HepG2 (cell line): ENCODE results near the gene HBM. TPM values are rescaled to one million over a fixed set of nuclear protein-coding genes. Genes with fewer than 3 reads are reported as not detected.

Experiments
- CTCF ChIP-seq: sonication (generic); formaldehyde crosslinking; IDR thresholded peaks from 2 replicates; pipeline ENCODE4 v1.5.0; 2020; ENCODE audit warnings: mild to moderate bottlenecking, missing genetic modification reagents, moderate library complexity
- MLLT10 ChIP-seq: sonication (generic); formaldehyde crosslinking; IDR thresholded peaks from 2 replicates; pipeline ENCODE4 v1.4.0; 2020; ENCODE audit warnings: missing genetic modification reagents
- RAD21 ChIP-seq: fragments of 450-650 bp; formaldehyde crosslinking; IDR thresholded peaks from 2 replicates; pipeline ENCODE4 v1.5.0; 2020; ENCODE audit warnings: mild to moderate bottlenecking
- RNF219 ChIP-seq: sonication (generic); formaldehyde crosslinking; IDR thresholded peaks from 2 replicates; pipeline ENCODE4 v1.5.0; 2020; ENCODE audit warnings: mild to moderate bottlenecking, missing genetic modification reagents
- SCMH1 ChIP-seq: sonication (generic); formaldehyde crosslinking; IDR thresholded peaks from 2 replicates; pipeline ENCODE4 v1.9.0; 2021; ENCODE audit warnings: missing genetic modification reagents, mild to moderate bottlenecking, borderline replicate concordance
- TEAD3 ChIP-seq: optimal IDR thresholded peaks from 2 replicates; pipeline ENCODE3; 2016; ENCODE audit warnings: borderline replicate concordance
- YEATS2 ChIP-seq: sonication (generic); formaldehyde crosslinking; IDR thresholded peaks from 2 replicates; pipeline ENCODE4 v1.4.0; 2020; ENCODE audit warnings: missing genetic modification reagents, borderline replicate concordance
- ZBTB33 ChIP-seq: sonication (generic); formaldehyde crosslinking; IDR thresholded peaks from 2 replicates; pipeline ENCODE4 v1.4.0; 2020; ENCODE audit warnings: missing genetic modification reagents
- ZMYM4 ChIP-seq: sonication (generic); formaldehyde crosslinking; IDR thresholded peaks from 2 replicates; pipeline ENCODE4 v1.8.1; 2023; ENCODE audit warnings: mild to moderate bottlenecking, missing genetic modification reagents
- ZNF574 ChIP-seq: sonication (generic); formaldehyde crosslinking; IDR thresholded peaks from 2 replicates; pipeline ENCODE4 v1.4.0; 2020; ENCODE audit warnings: missing genetic modification reagents
- ZNF776 ChIP-seq: sonication (generic); formaldehyde crosslinking; IDR thresholded peaks from 2 replicates; pipeline ENCODE4 v1.4.0; 2020; ENCODE audit warnings: mild to moderate bottlenecking, missing genetic modification reagents
- ZNF777 ChIP-seq: sonication (generic); formaldehyde crosslinking; IDR thresholded peaks from 2 replicates; pipeline ENCODE4 v1.4.0; 2020; ENCODE audit warnings: missing genetic modification reagents
- ZSCAN25 ChIP-seq: sonication (generic); formaldehyde crosslinking; IDR thresholded peaks from 2 replicates; pipeline ENCODE4 v1.8.0; 2022; ENCODE audit warnings: mild to moderate bottlenecking, missing genetic modification reagents
- polyA plus RNA-seq, 8 experiments: library from polyadenylated mRNA; depleted of rRNA in 3 of 8; stranded (reverse) in 7 of 8; unstranded in 1 of 8; fragments of >200 nt; fragmentation: Illumina TruSeq in 4 of 8; extraction: Trizol in 4 of 8; gene quantifications; 2 replicates each; pipeline versions ENCODE4 v1.2.1 to v1.2.3, GENCODE V29; 2011 to 2016; ENCODE audit warnings: low read depth in 4 of 8, missing spikeins in 1 of 8, mixed read lengths in 1 of 8; ENCODE audit not compliant: insufficient read depth in 1 of 8
- total RNA-seq, 5 experiments: library from RNA; depleted of rRNA; stranded (reverse); fragments of >200 nt; fragmentation: Illumina TruSeq; extraction: Trizol; gene quantifications; 2 replicates each; pipeline ENCODE4 v1.2.3, GENCODE V29; 2016; ENCODE audit warnings: low read depth in 1 of 5

HBM gene
- total and polyA plus RNA-seq, 2 of the 13 experiments (the other 11 are each of a cell fraction or from before 2014, with no cell fraction given) = not detected

- TF ChIP-seq RNF219 (CRISPR knock-in tag) (no peak), ZMYM4 (CRISPR knock-in tag) (0 out of 2 replicates have a peak, but pooled peaks have one; percentile 29), RAD21 (peak; percentile 85), MLLT10 (no peak), ZNF777 (CRISPR knock-in tag) (peak; percentile 82; the same call in 1 of the 2 replicates), CTCF (CRISPR knock-in tag) (peak; percentile 67; the same call in 1 of the 2 replicates), YEATS2 (CRISPR knock-in tag) (peak; percentile 19; the same call in 1 of the 2 replicates), ZNF574 (CRISPR knock-in tag) (peak; percentile 57; the same call in 1 of the 2 replicates), ZSCAN25 (CRISPR knock-in tag) (peak; percentile 71; the same call in 1 of the 2 replicates), ZNF776 (peak; percentile 39; the same call in 1 of the 2 replicates), TEAD3 (peak; percentile 4), ZBTB33 (CRISPR knock-in tag) (peak; percentile 29; the same call in 1 of the 2 replicates), SCMH1 (no peak)
Measured at GRCh38 chr16:180101-180675, 14.4 kb downstream of the HBM start, which contains the start of gene HBQ1 (continued).
